Measurements from ENCODE around the gene COL26A1.
"Not testable (repeated sequence)": the region's sequence is repeated elsewhere in the genome, so short reads cannot be mapped to it uniquely, and the experiment has no call there.

COL26A1 gene

GRCh38 chr7:101457001-101457750, 94.5 kb downstream of the COL26A1 start:
- DNase-seq: no peak

GRCh38 chr7:101465131-101465530, 102.5 kb downstream of the COL26A1 start:
- DNase-seq: no peak

GRCh38 chr7:101465576-101466196, 103.0 kb downstream of the COL26A1 start:
- no peak for DNase-seq

- no peak for DNase-seq
Observed at GRCh38 chr7:101466871-101467270, 104.2 kb downstream of the COL26A1 start.

- DNase-seq: no peak
Observed at GRCh38 chr7:101468546-101469275, 106.0 kb downstream of the COL26A1 start.

- DNase-seq: no peak
Observed at GRCh38 chr7:101470668-101471487, 108.2 kb downstream of the COL26A1 start.

DNA sequence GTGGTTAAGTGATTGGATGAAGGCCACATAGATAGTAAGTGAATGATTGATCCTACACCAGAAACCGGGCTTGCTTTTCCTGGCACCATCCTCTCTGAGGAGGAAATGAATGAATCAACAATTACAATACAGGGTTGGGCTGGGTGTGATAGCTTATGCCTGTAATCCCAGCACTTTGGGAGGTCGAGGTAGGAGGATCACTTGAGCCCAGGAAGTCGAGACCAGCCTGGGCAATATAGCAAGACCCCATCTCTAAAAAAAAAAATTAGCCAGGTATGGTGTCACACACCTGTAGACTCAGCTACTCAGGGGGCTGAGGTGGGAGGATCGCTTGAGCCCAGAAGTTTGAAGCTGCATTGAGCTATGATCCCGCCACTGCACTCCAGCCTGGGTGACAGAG, 111.5 kb downstream of the COL26A1 start:
- no peak for DNase-seq

DNA sequence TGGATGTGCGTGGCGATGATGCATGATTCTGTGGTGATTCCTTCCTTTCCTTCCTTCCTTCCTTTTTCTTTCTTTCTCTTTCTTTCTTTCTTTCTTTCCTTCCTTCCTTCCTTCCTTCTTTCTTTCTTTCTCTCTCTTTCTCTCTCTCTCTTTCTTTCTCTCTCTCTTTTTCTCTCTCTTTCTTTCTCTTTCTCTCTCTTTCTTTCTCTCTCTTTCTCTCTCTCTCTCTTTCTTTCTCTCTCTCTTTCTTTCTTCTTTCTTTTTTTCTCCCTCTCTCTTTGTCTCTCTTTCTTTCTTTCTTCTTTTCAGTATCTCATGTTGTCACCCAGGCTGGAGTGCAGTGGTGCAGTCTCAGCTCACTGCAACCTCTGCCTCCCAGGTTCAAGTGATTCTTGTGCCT, 113.0 kb downstream of the COL26A1 start:
- not testable (repeated sequence) for DNase-seq

- no peak for DNase-seq
Observed at GRCh38 chr7:101479217-101479616, 116.5 kb downstream of the COL26A1 start.

DNA sequence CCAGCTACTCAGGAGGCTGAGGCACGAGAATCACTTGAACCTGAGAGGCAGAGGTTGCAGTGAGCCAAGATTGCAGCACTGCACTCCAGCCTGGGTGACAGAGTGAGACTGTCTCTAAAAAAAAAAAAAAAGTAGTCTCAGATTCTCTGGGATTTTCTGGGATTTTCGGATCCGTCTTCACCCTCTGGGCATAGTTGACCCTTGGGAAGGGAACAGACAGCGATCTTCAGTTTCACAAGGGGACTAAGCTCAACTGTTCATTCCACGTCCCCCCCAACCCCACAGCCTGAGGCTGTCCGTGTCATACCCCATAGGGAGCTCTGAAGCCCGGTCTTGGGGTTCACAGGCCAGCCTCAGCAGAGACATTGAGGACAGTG, 123.4 kb downstream of the COL26A1 start:
- DNase-seq: not testable (repeated sequence)

DNA sequence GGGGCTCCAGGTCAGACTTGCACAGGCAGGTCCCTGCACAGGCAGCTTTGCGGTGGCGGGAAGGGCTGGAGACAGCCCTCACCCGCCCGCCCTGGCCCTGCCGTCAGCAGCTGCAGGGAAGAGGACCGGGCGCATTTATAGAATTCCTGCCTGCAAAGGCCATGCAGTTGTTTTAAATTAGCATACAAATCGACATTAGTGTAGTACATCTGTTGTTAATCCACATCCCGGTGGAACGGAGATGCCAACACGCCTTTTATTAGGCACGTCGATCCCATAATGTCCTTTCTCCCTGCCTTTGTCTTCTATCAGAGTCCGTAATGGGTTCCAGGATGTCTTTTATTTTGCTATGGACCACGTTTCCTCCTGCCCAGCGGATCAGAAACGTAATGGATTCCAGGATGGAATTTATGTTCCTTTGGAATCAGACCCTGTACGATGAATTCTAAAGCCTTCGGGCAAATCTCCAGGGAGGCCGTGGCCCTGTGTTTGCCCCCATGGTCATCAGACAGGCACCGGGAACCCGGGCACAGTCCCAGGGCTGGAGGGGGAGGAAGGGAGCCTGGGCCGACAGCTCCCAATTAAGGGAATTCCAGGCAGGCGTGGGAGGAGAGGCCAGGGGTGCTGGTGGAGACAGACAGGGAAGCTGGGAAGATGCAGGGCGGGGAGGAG, 123.9 kb downstream of the COL26A1 start:
- DNase-seq: no peak

DNA sequence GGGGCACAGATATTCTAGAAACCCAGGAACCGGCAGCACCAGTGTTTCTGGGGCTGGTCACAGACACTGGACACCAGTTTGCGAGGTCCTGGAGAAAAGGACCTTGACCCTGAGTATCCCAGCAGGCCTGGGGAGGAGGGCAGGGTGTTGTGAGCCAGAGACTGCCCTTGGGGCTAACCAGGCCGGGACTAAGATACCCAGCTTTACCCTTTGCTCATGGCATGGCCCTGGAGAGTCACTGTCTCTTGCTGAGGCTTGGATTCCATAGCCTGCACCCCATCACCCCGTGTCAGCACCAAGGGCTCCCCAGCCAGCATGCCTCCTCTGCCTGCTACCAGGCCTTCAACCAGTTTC, 124.4 kb downstream of the COL26A1 start:
- no peak for DNase-seq

DNA sequence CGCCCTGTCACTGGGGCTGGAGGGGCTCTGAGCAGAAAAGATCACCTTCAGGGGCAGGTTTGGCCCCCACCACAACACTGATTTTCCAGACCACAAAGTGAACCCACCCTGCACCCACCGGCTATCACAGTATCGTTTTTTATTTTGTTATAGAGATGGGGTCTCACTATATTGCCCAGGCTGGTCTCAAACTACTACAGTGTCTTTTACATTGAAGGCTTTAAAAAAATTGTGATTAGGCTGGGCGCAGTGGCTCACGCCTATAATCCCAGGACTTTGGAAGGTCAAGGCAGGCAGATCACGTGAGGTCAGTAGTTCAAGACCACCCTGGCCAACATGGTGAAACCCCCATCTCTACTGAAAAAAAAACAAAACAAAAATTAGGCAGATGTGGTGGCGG, 125.1 kb downstream of the COL26A1 start:
- DNase-seq: no peak

GRCh38 chr7:101488826-101489572, 126.3 kb downstream of the COL26A1 start:
- no peak for DNase-seq

- DNase-seq: not testable (repeated sequence)
Observed at GRCh38 chr7:101490439-101490838, 127.8 kb downstream of the COL26A1 start.

DNA sequence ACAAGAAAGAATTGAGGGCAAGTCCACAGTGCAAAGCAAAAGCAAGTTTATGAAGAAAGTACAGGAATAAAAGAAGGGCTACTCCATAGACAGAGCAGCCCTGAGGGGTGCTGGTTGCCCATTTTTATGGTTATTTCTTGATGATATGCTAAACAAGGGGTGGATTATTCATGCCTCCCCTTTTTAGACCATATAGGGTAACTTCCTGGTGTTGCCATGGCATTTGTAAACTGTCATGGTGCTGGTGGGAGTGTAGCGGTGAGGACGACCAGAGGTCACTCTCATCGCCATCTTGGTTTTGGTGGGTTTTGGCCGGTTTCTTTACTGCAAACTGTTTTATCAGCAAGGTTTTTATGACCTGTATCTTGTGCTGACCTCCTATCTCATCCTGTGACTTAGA, 128.8 kb downstream of the COL26A1 start:
- DNase-seq: not testable (repeated sequence)

DNA sequence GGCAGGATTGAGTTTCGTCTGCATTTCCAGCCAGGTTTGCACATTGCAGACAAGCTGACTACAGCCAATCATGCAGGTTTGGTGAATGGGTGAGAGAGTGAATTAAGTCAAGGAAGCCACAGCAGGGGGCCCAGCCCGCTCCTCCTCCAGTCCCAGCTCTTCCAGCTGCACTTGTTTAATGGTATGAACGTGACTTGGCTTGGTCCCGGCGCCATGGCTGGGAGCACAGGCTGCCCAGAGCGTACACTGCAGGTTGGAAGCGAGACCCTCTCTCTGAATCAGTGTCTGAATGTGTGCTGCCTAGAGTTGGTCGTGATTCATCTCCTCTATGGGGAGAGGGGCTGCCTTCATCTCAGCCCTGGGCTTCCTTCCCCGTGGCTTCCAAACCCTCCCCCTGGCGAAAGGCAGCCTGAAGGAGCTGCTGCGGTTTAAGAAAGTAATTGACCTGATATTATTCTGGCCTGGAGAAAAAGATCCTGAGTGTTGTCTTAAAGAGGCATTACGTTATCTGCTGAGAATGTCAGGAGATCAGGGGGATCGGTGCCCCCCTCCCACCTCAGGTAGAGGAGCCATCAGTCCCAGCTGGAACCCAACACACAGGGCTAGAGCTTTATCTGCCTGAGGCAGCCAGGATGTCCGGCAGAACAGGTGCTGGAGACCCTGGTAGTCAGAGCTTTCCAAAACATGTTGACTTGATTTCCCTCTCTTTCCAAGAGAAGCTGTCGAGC, 132.1 kb downstream of the COL26A1 start:
- no peak for DNase-seq

DNA sequence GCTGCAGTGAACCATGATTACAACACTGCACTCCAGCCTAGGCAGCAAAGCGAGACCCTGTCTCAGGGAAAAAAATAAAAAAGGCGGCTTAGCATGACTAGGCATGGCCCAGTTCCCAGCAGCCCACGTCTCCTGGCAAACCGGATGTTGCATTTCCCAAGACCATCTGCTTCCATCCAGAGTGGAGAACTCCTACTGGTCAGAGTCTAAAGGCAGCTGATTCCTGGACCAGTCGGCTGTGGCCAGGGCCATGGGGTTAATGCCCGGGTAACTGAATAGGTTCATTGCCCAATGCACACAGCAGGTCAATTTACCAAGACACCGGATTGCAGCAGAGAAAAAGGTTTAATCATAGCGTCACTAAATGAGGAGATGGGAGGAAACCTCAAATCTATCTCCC, 133.3 kb downstream of the COL26A1 start:
- DNase-seq: no peak

DNA sequence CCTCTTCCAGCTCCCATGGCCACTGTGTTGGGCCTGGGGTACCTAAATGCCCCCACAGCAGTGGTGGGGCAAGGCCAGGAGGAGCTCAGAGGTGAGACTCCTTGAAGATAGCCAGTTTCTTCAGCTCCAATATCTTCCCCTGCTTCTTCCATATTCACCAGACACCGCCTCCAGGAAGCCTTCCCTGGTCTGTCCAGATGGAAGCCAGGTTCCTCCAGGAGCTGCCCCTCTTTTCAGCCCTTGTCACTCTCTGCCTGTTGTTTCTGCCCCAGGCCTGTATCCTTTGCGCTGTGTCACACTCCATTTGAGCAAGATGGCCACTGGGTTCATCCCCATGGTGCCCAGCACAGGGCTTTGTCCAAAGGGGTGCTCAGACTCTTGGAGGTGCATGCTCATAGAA, 138.7 kb downstream of the COL26A1 start:
- DNase-seq: no peak

DNA sequence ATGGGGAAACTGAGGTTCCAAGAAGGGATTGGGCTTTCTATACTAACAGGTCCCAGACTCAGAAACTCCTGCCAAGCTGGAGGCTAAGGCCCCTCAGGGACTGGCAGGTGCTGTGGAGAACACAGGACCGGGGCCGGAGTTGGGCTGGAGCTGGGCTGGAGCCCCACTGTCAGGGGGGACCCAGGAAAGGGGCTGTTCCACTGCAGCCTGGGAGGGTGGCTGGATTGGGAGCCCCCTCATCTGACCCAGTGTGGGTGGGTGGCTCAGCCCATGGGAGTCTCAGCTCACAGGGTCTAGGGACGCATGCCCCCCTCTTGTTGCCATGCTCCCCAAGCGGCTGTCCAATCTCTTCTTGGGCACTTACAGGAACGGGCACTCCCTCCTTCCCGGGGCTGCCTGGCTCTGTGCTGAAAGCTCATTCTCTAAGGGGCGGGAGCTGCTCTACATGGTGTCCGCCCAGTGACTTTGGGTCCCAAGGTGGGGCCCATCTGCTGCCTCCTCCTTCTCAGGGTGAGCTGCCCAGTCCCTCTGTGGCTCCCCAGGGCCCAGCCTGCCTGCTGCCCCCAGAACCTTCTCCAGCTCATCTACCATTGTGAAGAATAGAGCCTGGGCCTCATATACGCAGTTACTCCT, 139.9 kb downstream of the COL26A1 start:
- no peak for DNase-seq

- DNase-seq: not testable (repeated sequence)
Observed at GRCh38 chr7:101505510-101505909, 142.8 kb downstream of the COL26A1 start.
